SK-N-SH treated with all-trans-retinoic acid at 6 μM for 48 hours (cell line): ENCODE data around the gene TMTC2.

Experiments used
- ATAC-seq: fragments of 200-7000 bp; cut with Tn5 transposase; 3 replicates; pipeline ENCODE4 v1.9.1; 2020; ENCODE audit warnings: mild to moderate bottlenecking, moderate library complexity
- ARNTL ChIP-seq: fragments of 450-650 bp; formaldehyde crosslinking; IDR thresholded peaks from 2 replicates; pipeline ENCODE4 v1.5.0; 2020; ENCODE audit warnings: low read depth, mild to moderate bottlenecking, moderate library complexity, borderline replicate concordance
- BACH2 ChIP-seq: fragments of 250-450 bp; sonication (Bioruptor Pico); IDR thresholded peaks from 2 replicates; pipeline ENCODE4 v1.9.0; 2021; ENCODE audit warnings: mild to moderate bottlenecking, borderline replicate concordance
- CREB5 ChIP-seq: fragments of 250-450 bp; sonication (Bioruptor Pico); IDR thresholded peaks from 2 replicates; pipeline ENCODE4 v1.5.1; 2020; ENCODE audit warnings: low read depth, mild to moderate bottlenecking, moderate library complexity
- CSDC2 ChIP-seq: fragments of 250-450 bp; sonication (Bioruptor Pico); IDR thresholded peaks from 2 replicates; pipeline ENCODE4 v1.5.0; 2020; ENCODE audit warnings: mild to moderate bottlenecking, moderate library complexity
- GLIS3 ChIP-seq: fragments of 250-450 bp; sonication (Bioruptor Pico); IDR thresholded peaks from 2 replicates; pipeline ENCODE4 v1.5.0; 2020; ENCODE audit warnings: mild to moderate bottlenecking, moderate library complexity
- ISL1 ChIP-seq: fragments of 250-450 bp; sonication (Bioruptor Pico); IDR thresholded peaks from 2 replicates; pipeline ENCODE4 v2.1.2; 2022; ENCODE audit warnings: mild to moderate bottlenecking, moderate library complexity
- OSR1 ChIP-seq: fragments of 250-450 bp; sonication (Bioruptor Pico); IDR thresholded peaks from 2 replicates; pipeline ENCODE4 v1.8.0; 2022; ENCODE audit warnings: moderate library complexity, mild to moderate bottlenecking, inconsistent platforms
- PPARA ChIP-seq: fragments of 250-450 bp; sonication (Bioruptor Pico); IDR thresholded peaks from 2 replicates; pipeline ENCODE4 v1.5.0; 2020; ENCODE audit warnings: mild to moderate bottlenecking, borderline replicate concordance
- RARB ChIP-seq: fragments of 250-450 bp; sonication (Bioruptor Pico); IDR thresholded peaks from 2 replicates; pipeline ENCODE4 v1.8.0; 2021; ENCODE audit warnings: mild to moderate bottlenecking, moderate library complexity
- SNAI2 ChIP-seq: fragments of 250-450 bp; sonication (Bioruptor Pico); IDR thresholded peaks from 2 replicates; pipeline ENCODE4 v1.5.0; 2020; ENCODE audit warnings: mild to moderate bottlenecking, moderate library complexity
- TCF4 ChIP-seq: fragments of 250-450 bp; sonication (Bioruptor Pico); IDR thresholded peaks from 2 replicates; pipeline ENCODE4 v1.8.0; 2021; ENCODE audit warnings: mild to moderate bottlenecking, moderate library complexity, borderline replicate concordance
- TSHZ2 ChIP-seq: fragments of 250-450 bp; sonication (Bioruptor Pico); IDR thresholded peaks from 2 replicates; pipeline ENCODE4 v1.5.0; 2020; ENCODE audit warnings: mild to moderate bottlenecking, moderate library complexity
- ZC3H10 ChIP-seq: fragments of 250-450 bp; sonication (Bioruptor Pico); IDR thresholded peaks from 2 replicates; pipeline ENCODE4 v1.5.1; 2021; ENCODE audit warnings: mild to moderate bottlenecking, moderate library complexity
- ZFP3 ChIP-seq: fragments of 250-450 bp; sonication (Bioruptor Pico); IDR thresholded peaks from 2 replicates; pipeline ENCODE4 v1.5.0; 2020; ENCODE audit warnings: mild to moderate bottlenecking, moderate library complexity
- ZFP30 ChIP-seq: fragments of 450-650 bp; formaldehyde crosslinking; IDR thresholded peaks from 2 replicates; pipeline ENCODE4 v1.5.0; 2022; ENCODE audit warnings: mild to moderate bottlenecking, moderate library complexity
- ZNF565 ChIP-seq: fragments of 450-650 bp; formaldehyde crosslinking; conservative IDR thresholded peaks from 2 replicates; pipeline ENCODE4 v1.5.0; 2020; ENCODE audit warnings: low read depth, mild to moderate bottlenecking, moderate library complexity
- ZNF70 ChIP-seq: fragments of 450-650 bp; formaldehyde crosslinking; IDR thresholded peaks from 2 replicates; pipeline ENCODE4 v1.5.0; 2020; ENCODE audit warnings: mild to moderate bottlenecking, moderate library complexity
- ZNF8 ChIP-seq: fragments of 450-650 bp; formaldehyde crosslinking; IDR thresholded peaks from 2 replicates; pipeline ENCODE4 v1.5.0; 2020; ENCODE audit warnings: mild to moderate bottlenecking, moderate library complexity
- TF ChIP-seq, protein P1 (sequence below): fragments of 250-450 bp; sonication (Bioruptor Pico); IDR thresholded peaks from 2 replicates; pipeline ENCODE4 v1.5.1; 2021; ENCODE audit warnings: mild to moderate bottlenecking, moderate library complexity
- TF ChIP-seq, protein P2 (sequence below): fragments of 250-450 bp; sonication (Bioruptor Pico); IDR thresholded peaks from 2 replicates; pipeline ENCODE4 v1.8.0; 2021; ENCODE audit warnings: low read depth, mild to moderate bottlenecking, moderate library complexity, borderline replicate concordance
- TF ChIP-seq, protein P3 (sequence below): fragments of 250-450 bp; sonication (Bioruptor Pico); IDR thresholded peaks from 2 replicates; pipeline ENCODE4 v1.8.0; 2020; ENCODE audit warnings: mild to moderate bottlenecking, moderate library complexity, borderline replicate concordance

TMTC2 gene

GRCh38 chr12:83102499-83102898, 415.8 kb downstream of the TMTC2 start:
- peak; percentile 44; the same call in 2 of the 3 replicates for ATAC-seq
- no peak for TF ChIP-seq GLIS3 (CRISPR knock-in tag)
- no peak for TF ChIP-seq OSR1 (CRISPR knock-in tag)
- no peak for TF ChIP-seq ZFP3 (CRISPR knock-in tag)
- no peak for TF ChIP-seq BACH2
- TF ChIP-seq ZNF70 (CRISPR knock-in tag): no peak
- TF ChIP-seq TSHZ2 (CRISPR knock-in tag): no peak
- TF ChIP-seq, protein P1, sequence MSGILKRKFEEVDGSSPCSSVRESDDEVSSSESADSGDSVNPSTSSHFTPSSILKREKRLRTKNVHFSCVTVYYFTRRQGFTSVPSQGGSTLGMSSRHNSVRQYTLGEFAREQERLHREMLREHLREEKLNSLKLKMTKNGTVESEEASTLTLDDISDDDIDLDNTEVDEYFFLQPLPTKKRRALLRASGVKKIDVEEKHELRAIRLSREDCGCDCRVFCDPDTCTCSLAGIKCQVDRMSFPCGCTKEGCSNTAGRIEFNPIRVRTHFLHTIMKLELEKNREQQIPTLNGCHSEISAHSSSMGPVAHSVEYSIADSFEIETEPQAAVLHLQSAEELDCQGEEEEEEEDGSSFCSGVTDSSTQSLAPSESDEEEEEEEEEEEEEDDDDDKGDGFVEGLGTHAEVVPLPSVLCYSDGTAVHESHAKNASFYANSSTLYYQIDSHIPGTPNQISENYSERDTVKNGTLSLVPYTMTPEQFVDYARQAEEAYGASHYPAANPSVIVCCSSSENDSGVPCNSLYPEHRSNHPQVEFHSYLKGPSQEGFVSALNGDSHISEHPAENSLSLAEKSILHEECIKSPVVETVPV: no peak
- TF ChIP-seq CREB5 (CRISPR knock-in tag): no peak
- TF ChIP-seq ZFP30 (CRISPR knock-in tag): no peak
- TF ChIP-seq ZC3H10: no peak
- TF ChIP-seq SNAI2 (CRISPR knock-in tag): no peak
- no peak for TF ChIP-seq PPARA (CRISPR knock-in tag)
- TF ChIP-seq, protein P2, sequence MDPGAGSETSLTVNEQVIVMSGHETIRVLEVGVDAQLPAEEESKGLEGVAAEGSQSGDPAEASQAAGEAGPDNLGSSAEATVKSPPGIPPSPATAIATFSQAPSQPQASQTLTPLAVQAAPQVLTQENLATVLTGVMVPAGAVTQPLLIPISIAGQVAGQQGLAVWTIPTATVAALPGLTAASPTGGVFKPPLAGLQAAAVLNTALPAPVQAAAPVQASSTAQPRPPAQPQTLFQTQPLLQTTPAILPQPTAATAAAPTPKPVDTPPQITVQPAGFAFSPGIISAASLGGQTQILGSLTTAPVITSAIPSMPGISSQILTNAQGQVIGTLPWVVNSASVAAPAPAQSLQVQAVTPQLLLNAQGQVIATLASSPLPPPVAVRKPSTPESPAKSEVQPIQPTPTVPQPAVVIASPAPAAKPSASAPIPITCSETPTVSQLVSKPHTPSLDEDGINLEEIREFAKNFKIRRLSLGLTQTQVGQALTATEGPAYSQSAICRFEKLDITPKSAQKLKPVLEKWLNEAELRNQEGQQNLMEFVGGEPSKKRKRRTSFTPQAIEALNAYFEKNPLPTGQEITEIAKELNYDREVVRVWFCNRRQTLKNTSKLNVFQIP (CRISPR knock-in tag): no peak
- TF ChIP-seq, protein P3, sequence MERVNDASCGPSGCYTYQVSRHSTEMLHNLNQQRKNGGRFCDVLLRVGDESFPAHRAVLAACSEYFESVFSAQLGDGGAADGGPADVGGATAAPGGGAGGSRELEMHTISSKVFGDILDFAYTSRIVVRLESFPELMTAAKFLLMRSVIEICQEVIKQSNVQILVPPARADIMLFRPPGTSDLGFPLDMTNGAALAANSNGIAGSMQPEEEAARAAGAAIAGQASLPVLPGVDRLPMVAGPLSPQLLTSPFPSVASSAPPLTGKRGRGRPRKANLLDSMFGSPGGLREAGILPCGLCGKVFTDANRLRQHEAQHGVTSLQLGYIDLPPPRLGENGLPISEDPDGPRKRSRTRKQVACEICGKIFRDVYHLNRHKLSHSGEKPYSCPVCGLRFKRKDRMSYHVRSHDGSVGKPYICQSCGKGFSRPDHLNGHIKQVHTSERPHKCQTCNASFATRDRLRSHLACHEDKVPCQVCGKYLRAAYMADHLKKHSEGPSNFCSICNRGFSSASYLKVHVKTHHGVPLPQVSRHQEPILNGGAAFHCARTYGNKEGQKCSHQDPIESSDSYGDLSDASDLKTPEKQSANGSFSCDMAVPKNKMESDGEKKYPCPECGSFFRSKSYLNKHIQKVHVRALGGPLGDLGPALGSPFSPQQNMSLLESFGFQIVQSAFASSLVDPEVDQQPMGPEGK: no peak
- TF ChIP-seq ZNF565 (CRISPR knock-in tag): no peak
- no peak for TF ChIP-seq ZNF8 (CRISPR knock-in tag)
- TF ChIP-seq TCF4 (CRISPR knock-in tag): no peak
- TF ChIP-seq RARB (CRISPR knock-in tag): no peak
- no peak for TF ChIP-seq ARNTL
- TF ChIP-seq CSDC2: no peak

DNA sequence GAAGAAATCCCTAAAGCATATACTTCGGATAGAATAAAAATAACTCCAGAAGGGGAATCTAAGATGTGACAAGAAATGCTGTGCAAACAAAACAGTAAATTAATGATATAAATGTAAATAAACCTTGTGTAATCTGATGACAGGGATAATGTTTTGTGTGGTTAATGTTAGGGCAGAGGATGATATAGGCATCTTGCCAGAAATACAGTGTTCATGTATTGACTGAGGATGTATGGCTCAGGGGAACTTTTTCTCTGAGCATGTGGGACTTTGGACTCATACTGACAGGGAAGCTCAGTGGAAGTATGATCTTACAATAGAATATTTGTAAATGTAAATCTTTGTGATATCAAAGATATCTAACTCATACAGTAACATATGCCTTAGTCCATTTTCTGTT, 420.2 kb downstream of the TMTC2 start:
- no peak for ATAC-seq
- no peak for TF ChIP-seq ISL1 (CRISPR knock-in tag)
- TF ChIP-seq ARNTL: no peak
- TF ChIP-seq GLIS3 (CRISPR knock-in tag): no peak
- TF ChIP-seq PPARA (CRISPR knock-in tag): no peak
- TF ChIP-seq RARB (CRISPR knock-in tag): no peak
- TF ChIP-seq ZNF565 (CRISPR knock-in tag): no peak
- TF ChIP-seq ZC3H10: no peak
- TF ChIP-seq, protein P3: no peak
- TF ChIP-seq BACH2: no peak
- TF ChIP-seq SNAI2 (CRISPR knock-in tag): no peak
- TF ChIP-seq TCF4 (CRISPR knock-in tag): no peak
- no peak for TF ChIP-seq OSR1 (CRISPR knock-in tag)
- TF ChIP-seq, protein P2 (CRISPR knock-in tag): no peak
- TF ChIP-seq ZNF8 (CRISPR knock-in tag): no peak
- TF ChIP-seq ZFP30 (CRISPR knock-in tag): no peak
- no peak for TF ChIP-seq CREB5 (CRISPR knock-in tag)
- TF ChIP-seq CSDC2: no peak
- TF ChIP-seq ZFP3 (CRISPR knock-in tag): no peak
